HG02840 (cell line): ENCODE results near the gene ACP2.
"Not testable (repeated sequence)": the region's sequence is repeated elsewhere in the genome, so short reads cannot be mapped to it uniquely, and the experiment has no call there.

Source experiments
- ATAC-seq: cut with Tn5 transposase; IDR thresholded peaks from one replicate; pipeline ENCODE4 v1.9.1; 2021; ENCODE audit warnings: mild to moderate bottlenecking, moderate library complexity, moderate number of reproducible peaks; ENCODE audit not compliant: unreplicated experiment, low FRiP score

ACP2 gene

DNA sequence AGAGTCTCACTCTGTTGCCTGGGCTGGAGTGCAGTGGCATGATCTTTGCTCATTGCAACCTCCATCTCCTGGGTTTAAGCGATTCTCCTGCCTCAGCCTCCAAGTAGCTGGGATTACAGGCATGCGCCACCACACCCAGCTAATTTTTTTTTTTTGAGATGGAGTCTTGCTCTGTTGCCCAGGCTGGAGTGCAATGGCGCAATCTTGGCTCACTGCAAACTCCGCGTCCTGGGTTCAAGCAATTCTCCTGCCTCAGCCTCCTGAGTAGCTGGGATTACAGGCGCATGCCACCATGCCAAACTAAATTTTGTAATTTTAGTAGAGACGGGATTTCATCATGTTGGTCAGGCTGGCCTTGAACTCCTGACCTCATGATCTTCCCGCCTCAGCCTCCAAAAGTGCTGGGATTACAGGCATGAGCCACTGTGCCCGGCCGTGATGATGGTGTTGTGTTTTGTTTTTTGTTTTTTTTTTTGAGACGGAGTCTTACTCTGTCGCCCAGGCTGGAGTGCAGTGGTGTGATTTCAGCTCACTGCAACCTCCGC, 40.5 kb downstream of the ACP2 start:
- ATAC-seq, result not testable (repeated sequence)

DNA sequence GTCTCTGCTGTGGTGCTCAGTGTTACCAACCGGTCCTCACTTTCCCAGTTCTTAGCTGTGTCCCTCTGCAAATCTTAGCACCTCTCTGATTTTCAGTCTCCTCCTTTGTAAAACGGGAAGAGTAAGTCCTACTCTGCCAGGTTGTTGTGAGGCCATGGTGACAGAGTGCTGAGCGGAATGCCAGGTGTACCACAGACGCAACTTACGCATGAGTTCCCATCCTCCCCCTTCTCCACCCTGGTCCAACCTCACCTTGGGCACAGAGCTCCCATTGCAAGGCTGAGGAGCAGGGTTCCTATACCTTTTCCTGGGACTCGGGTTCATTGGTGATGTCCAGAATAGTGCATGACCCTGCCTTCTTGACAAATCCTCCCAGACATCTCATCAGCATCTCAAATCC, 41.2 kb downstream of the ACP2 start:
- ATAC-seq, result no peak

DNA sequence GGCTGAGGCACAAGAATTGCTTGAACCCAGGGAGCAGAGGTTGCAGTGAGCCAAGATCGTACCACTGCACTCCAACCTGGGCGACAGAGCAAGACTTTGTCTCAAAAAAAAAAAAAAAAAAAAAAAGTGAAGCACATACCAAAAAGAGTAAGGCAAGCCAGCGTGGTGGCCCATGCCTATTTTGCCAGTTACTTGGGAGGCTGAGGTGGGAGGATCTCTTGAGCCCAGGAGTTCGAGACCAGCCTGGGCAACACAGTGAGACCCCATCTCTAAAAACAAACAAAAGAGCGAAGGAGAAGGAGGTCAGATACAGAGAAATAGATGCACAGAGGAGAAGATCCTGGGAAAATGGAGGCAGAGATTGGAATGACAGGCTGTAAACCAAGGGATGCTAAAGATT, 42.0 kb downstream of the ACP2 start:
- not testable (repeated sequence) for ATAC-seq

DNA sequence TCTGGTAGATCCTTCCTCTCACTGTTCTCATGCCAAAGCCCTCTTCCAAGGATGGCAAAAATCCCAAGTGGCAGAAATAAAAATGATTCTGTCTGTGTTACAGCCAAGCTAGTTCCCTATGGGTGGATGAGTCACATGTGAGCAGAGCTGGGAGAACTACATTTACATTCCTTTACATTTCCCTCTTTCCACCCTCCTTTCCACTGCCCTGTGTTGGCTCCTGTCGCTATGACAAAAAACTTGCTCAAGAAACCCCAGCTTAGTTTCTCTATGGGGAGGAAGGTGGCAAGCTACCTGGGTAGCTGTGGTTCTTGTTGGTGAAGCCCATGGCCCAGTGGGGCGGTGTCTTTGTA, 44.0 kb downstream of the ACP2 start:
- no peak for ATAC-seq

DNA sequence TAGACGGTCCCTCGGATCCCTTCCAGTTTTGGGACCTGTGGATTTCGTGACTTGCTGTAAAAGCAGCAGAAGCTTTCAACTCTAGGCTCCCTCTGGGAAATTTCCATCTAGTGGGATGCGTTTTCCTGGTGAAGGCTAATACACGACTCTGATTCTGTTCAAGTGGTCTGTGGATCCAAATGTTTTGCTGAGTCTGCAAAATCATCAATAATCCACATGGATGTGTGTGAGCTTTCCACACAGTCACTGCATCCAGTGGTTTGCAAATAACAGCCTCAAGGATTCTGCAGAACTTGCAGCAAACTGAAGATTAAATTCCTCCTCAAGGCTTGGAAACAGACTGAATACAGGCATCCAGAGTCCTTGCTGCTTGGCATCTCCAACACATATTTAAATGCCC, 46.0 kb downstream of the ACP2 start:
- no peak for ATAC-seq

DNA sequence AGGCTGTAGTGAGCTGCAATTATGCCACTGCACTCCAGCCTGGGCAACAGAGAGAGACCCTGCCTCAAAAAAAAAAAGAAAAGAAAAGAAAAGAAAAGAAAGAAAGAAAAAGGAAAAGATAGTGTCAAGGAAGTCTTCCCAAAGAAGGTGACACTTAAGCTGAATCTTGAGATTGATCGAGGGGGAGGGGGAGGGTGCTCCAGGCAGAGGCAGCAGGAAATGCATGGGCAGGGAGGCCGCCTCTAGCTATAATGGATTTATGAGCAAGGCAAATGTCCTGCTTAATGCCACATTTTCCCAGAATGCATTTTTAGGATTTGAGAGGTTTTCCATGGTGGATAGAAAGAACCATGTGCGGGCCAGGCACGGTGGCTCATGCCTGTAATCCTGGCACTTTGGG, 47.6 kb downstream of the ACP2 start:
- ATAC-seq, result no peak

DNA sequence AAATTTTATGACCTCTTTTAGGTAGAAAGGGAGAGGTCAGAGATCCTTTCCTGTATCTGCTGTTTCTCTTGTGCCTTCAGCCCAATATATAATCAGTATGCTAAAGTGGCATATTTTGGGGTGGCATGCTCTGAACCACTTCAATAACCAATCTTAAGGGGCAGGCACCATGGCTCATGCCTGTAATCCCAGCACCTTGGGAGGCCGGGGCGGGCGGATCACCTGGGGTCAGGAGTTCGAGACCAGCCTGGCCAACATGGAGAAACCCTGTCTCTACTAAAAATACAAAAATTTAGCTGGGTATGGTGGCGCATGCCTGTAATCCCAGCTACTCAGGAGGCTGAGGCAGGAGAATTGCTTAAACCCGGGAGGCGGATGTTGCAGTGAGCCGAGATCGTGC, 50.5 kb downstream of the ACP2 start:
- ATAC-seq, result not testable (repeated sequence)

DNA sequence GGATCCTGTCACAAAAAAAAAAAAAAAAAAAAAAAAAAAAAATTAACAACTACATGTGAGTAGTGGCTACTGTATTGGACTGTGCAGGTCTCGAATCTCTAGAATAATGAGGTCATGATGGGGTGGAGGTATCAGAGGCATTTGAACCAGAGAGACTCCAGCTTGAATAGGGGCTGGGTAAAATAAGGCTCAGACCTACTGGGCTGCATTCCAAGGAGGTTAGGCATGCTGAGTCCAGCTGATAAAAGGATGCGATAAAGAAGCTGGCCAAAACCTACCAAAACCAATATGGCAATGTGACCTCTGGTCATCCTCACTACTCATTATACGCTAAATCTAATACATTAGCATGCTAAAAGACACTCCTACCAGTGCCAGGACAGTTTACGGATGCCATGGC, 56.5 kb downstream of the ACP2 start:
- no peak for ATAC-seq

DNA sequence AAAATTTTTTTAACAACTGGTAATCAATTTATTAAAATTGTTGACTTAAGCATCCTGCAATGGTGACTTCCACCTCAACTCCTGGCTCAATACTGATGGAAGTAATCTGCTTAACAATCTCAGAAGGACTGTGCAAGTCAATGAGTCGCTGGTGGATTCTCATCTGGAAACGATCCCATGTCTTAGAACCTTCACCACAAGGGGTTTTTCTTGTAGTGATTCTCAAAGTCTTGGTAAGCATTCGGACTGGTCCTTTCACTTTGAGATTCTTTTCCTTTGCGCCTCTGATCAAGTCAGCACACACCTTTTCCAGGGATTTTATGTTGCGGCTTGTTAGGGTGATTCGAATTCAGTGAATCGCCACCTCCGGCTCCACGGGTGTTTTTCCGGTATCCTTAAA, 57.5 kb downstream of the ACP2 start:
- ATAC-seq, result not testable (repeated sequence)
